Type B pancreatic cell (in vitro differentiated cells): Measurements from ENCODE around the gene MGRN1. TPM values are rescaled to one million over a fixed set of nuclear protein-coding genes. Genes with fewer than 3 reads are reported as not detected.

ENCODE experiments used
- DNase-seq: peaks from one replicate; pipeline ENCODE4 v3.0.0; 2021; ENCODE audit warnings: mixed read lengths; ENCODE audit not compliant: unreplicated experiment; ENCODE audit errors: extremely low spot score
- H3K27ac Mint-ChIP-seq: 2 replicates; pipeline ENCODE4 v1.8.0; 2021; ENCODE audit warnings: mild to moderate bottlenecking, mixed read lengths
- H3K27me3 Mint-ChIP-seq: 2 replicates; pipeline ENCODE4 v1.8.0; 2021; ENCODE audit warnings: mixed read lengths
- H3K36me3 Mint-ChIP-seq: 2 replicates; pipeline ENCODE4 v1.8.0; 2021; ENCODE audit warnings: mixed read lengths
- H3K4me1 Mint-ChIP-seq: one replicate; pipeline ENCODE4 v1.8.0; 2021; ENCODE audit warnings: mixed read lengths; ENCODE audit not compliant: unreplicated experiment
- H3K4me3 Mint-ChIP-seq: 2 replicates; pipeline ENCODE4 v1.8.0; 2021; ENCODE audit warnings: mild to moderate bottlenecking, mixed read lengths
- H3K9me3 Mint-ChIP-seq: 2 replicates; pipeline ENCODE4 v1.8.0; 2021; ENCODE audit warnings: mixed read lengths
- CTCF ChIP-seq: fragments of 200-600 bp; sonication (generic); conservative IDR thresholded peaks from 2 replicates; pipeline ENCODE4 v1.5.0; 2021; ENCODE audit warnings: antibody characterized with exemption, mild to moderate bottlenecking
- total RNA-seq: library from RNA; stranded (reverse); gene quantifications from 2 replicates; pipeline ENCODE4 v1.2.1, GENCODE V29; 2021; ENCODE audit warnings: low replicate concordance

Gene MGRN1
- total RNA-seq, 1 donor from 2014 or later, result 88.6 TPM

- H3K4me1 Mint-ChIP-seq, result peaks cover 11% of the 10 kb centered on the region
Measured at GRCh38 chr16:4613636-4614570, 10.7 kb upstream of the MGRN1 start.

GRCh38 chr16:4614571-4615383 is 9.8 kb upstream of the MGRN1 start, which contains the start of gene UBALD1:
Gene UBALD1 (minus strand): TSS chr16:4614888. CDS start chr16:4614797, 91 bp downstream.
- peaks cover 11% of the 10 kb centered on the region for H3K4me1 Mint-ChIP-seq
- no peak for TF ChIP-seq CTCF

More at GRCh38 chr16:4613636-4614570, 10.7 kb upstream of the MGRN1 start:
- TF ChIP-seq CTCF, result no peak
- Mint-ChIP-seq H3K9me3 (no peaks in the 10 kb centered on the region), H3K36me3 (no peaks in the 10 kb centered on the region), H3K4me3 (peak overlapping the region; percentile 93), H3K27ac (peak overlapping the region; percentile 97), H3K27me3 (no peaks in the 10 kb centered on the region)
- no peak for DNase-seq

GRCh38 chr16:4615384-4616046 is 9.1 kb upstream of the MGRN1 start:
- peak overlapping the region; percentile 98 for H3K4me3 Mint-ChIP-seq
- DNase-seq, result no peak
- TF ChIP-seq CTCF, result no peak
- peaks cover 14% of the 10 kb centered on the region for H3K4me1 Mint-ChIP-seq
- H3K27ac Mint-ChIP-seq, result peak overlapping the region; percentile 100
- H3K27me3 Mint-ChIP-seq, result no peaks in the 10 kb centered on the region
- no peaks in the 10 kb centered on the region for H3K9me3 Mint-ChIP-seq
- no peaks in the 10 kb centered on the region for H3K36me3 Mint-ChIP-seq

More at GRCh38 chr16:4614571-4615383, 9.8 kb upstream of the MGRN1 start, which contains the start of gene UBALD1:
- Mint-ChIP-seq H3K27me3 (no peaks in the 10 kb centered on the region), H3K36me3 (no peaks in the 10 kb centered on the region), H3K9me3 (no peaks in the 10 kb centered on the region), H3K27ac (peak within 1 kb of the TSS; percentile 100), H3K4me3 (peak within 1 kb of the TSS; percentile 98)
- peak; percentile 85 for DNase-seq

- H3K27ac Mint-ChIP-seq, result peak overlapping the region; percentile 100
- no peaks in the 10 kb centered on the region for H3K36me3 Mint-ChIP-seq
- no peaks in the 10 kb centered on the region for H3K27me3 Mint-ChIP-seq
- H3K4me1 Mint-ChIP-seq, result peaks cover 17% of the 10 kb centered on the region
- peak; percentile 57 for TF ChIP-seq CTCF
- H3K4me3 Mint-ChIP-seq, result peak overlapping the region; percentile 98
- H3K9me3 Mint-ChIP-seq, result no peaks in the 10 kb centered on the region
- peak; percentile 99 for DNase-seq
Measured at GRCh38 chr16:4616047-4616811, 8.4 kb upstream of the MGRN1 start.
